GM12878 (cell line): ENCODE data around the gene USP46. TPM values are rescaled to one million over a fixed set of nuclear protein-coding genes. Genes with fewer than 3 reads are reported as not detected.

Experiments
- ATAC-seq: fragments of 200-7000 bp; cut with Tn5 transposase; 3 replicates; pipeline ENCODE4 v1.9.1; 2020; ENCODE audit warnings: mild to moderate bottlenecking, moderate library complexity
- BruUV-seq: library from RNA; stranded (reverse); fragments of 400-500 nt; replicated peaks from 2 replicates; lab custom pipeline; 2021; lab: Mats Ljungman, UMichigan
- CTCF ChIA-PET: fragments of 300-600 bp; sonication (Branson Sonifier 250); formaldehyde crosslinking; extraction: SDS; loops from one replicate; lab custom pipeline; 2021; ENCODE audit warnings: inconsistent platforms; lab: Yijun Ruan, JAX
- POLR2A ChIA-PET: fragments of 350-600 bp; formaldehyde crosslinking; extraction: SDS; loops from one replicate; lab custom pipeline; 2021; ENCODE audit warnings: inconsistent platforms; lab: Charles Lee
- RAD21 ChIA-PET: fragments of 300-600 bp; sonication (Branson Sonifier 250); formaldehyde crosslinking; loops from one replicate; lab custom pipeline; 2023; ENCODE audit warnings: antibody characterized with exemption; ENCODE audit not compliant: unreplicated experiment; lab: Charles Lee
- SMC1A ChIA-PET: fragments of 300-600 bp; sonication (Branson Sonifier 250); formaldehyde crosslinking; loops from one replicate; lab custom pipeline; 2023; ENCODE audit not compliant: unreplicated experiment, uncharacterized antibody; lab: Charles Lee
- DNase-seq: peaks from one replicate; pipeline ENCODE4 v3.0.0-alpha.2; 2011; ENCODE audit warnings: low read depth, low spot score
- FAIRE-seq: peaks from 3 replicates; lab custom pipeline; 2011; peaks lifted over from hg19 to GRCh38; lab: Jason Lieb, UNC
- H2AFZ ChIP-seq: 2 replicates; pipeline ENCODE4 v1.6.0; 2011; ENCODE audit warnings: low read depth, low read length, control low read depth; ENCODE audit not compliant: control insufficient read depth
- H3K27ac ChIP-seq: 2 replicates; pipeline ENCODE4 v1.5.1; 2011; ENCODE audit warnings: control low read depth; ENCODE audit not compliant: control insufficient read depth, insufficient read depth
- H3K27me3 ChIP-seq, 2 experiments: replicated peaks in 1 of 2; 2 replicates each; pipeline versions ENCODE4 v1.6.0 to v1.6.1; 2011; ENCODE audit warnings: low read length in 1 of 2; ENCODE audit not compliant: control insufficient read depth in 2 of 2, insufficient read depth in 2 of 2
- H3K36me3 ChIP-seq, 2 experiments: 2 replicates each; pipeline ENCODE4 v1.5.1; 2011; ENCODE audit warnings: low read length in 1 of 2; ENCODE audit not compliant: control insufficient read depth in 2 of 2, insufficient read depth in 2 of 2
- H3K4me1 ChIP-seq: 2 replicates; pipeline ENCODE4 v1.6.1; 2011; ENCODE audit warnings: mild to moderate bottlenecking, low read length, moderate library complexity, mixed read lengths; ENCODE audit not compliant: control insufficient read depth, insufficient read depth
- H3K4me2 ChIP-seq: 2 replicates; pipeline ENCODE4 v1.6.0; 2011; ENCODE audit warnings: control low read depth; ENCODE audit not compliant: control insufficient read depth, insufficient read depth
- H3K4me3 ChIP-seq: fragments of 200-600 bp; sonication (generic); 2 replicates; pipeline ENCODE4 v1.5.1; 2016
- H3K79me2 ChIP-seq: 2 replicates; pipeline ENCODE4 v1.6.0; 2011; ENCODE audit warnings: low read length; ENCODE audit not compliant: control insufficient read depth, insufficient read depth
- H3K9ac ChIP-seq: 2 replicates; pipeline ENCODE4 v1.8.0; 2011; ENCODE audit warnings: low read length, control low read depth, mixed read lengths; ENCODE audit not compliant: control insufficient read depth, insufficient read depth
- H3K9me3 ChIP-seq: replicated peaks from 3 replicates; pipeline ENCODE4 v1.5.1; 2011; ENCODE audit warnings: mild to moderate bottlenecking, low read length; ENCODE audit not compliant: control insufficient read depth, insufficient read depth
- H4K20me1 ChIP-seq: 2 replicates; pipeline ENCODE4 v1.6.0; 2011; ENCODE audit not compliant: control insufficient read depth, insufficient read depth
- DPF2 ChIP-seq: fragments of 450-650 bp; IDR thresholded peaks from 2 replicates; pipeline ENCODE4 v1.6.1; 2017; ENCODE audit warnings: mild to moderate bottlenecking
- IKZF1 ChIP-seq: fragments of 450-650 bp; conservative IDR thresholded peaks from 2 replicates; pipeline ENCODE4 v1.6.1; 2017; ENCODE audit warnings: antibody characterized with exemption, mild to moderate bottlenecking
- MTA2 ChIP-seq: fragments of 450-650 bp; IDR thresholded peaks from 2 replicates; pipeline ENCODE4 v1.6.1; 2016; ENCODE audit warnings: low read depth, mild to moderate bottlenecking, moderate library complexity
- PAX5 ChIP-seq: IDR thresholded peaks from 2 replicates; pipeline ENCODE4 v1.6.1; 2011; ENCODE audit warnings: low read depth, low read length, borderline replicate concordance
- PML ChIP-seq: IDR thresholded peaks from 2 replicates; pipeline ENCODE4 v1.6.1; 2012; ENCODE audit warnings: low read length, inconsistent platforms
- RBBP5 ChIP-seq: fragments of 200-600 bp; sonication (generic); conservative IDR thresholded peaks from 2 replicates; pipeline ENCODE4 v1.6.1; 2016
- WGBS: methylation state at CpG from one replicate; pipeline ENCODE4 v1.1.6; 2016; ENCODE audit warnings: low lambda C conversion rate; ENCODE audit not compliant: insufficient replicate concordance, insufficient coverage; ENCODE audit errors: missing lambda C conversion rate; 5-methylcytosine and 5-hydroxymethylcytosine counted together
- in situ Hi-C: fragments of 300-500 bp; cut with MboI; formaldehyde crosslinking; loops from 9 replicates; pipeline ENCODE4 v1.14.3; 2018; ENCODE audit warnings: mixed read lengths
- intact Hi-C: fragments of 100-400 bp; cut with micrococcal nuclease; formaldehyde crosslinking; loops from one replicate; pipeline ENCODE4 v1.14.2; 2022; ENCODE audit not compliant: unreplicated experiment
- polyA plus RNA-seq, 11 experiments: library from polyadenylated mRNA; depleted of rRNA in 4 of 11; unstranded in 6 of 11; stranded (reverse) in 5 of 11; fragments of >200 nt; fragmentation: Nextera tagmentation in 4 of 11; fragmentation: Illumina TruSeq in 1 of 11; extraction: Ambion mirVana in 4 of 11; extraction: Trizol in 1 of 11; gene quantifications; 1 replicate in 1 of 11; 2 replicates in 10 of 11; pipeline versions ENCODE4 v1.2.1 to v1.2.3, GENCODE V29; 2011 to 2016; ENCODE audit warnings: inconsistent platforms in 2 of 11, missing spikeins in 2 of 11, low read depth in 1 of 11
- total RNA-seq, 4 experiments: library from RNA; depleted of rRNA in 3 of 4; stranded (reverse); fragments of >200 nt in 3 of 4; fragmentation: Illumina TruSeq in 1 of 4; extraction: Trizol in 1 of 4; gene quantifications; 2 replicates each; pipeline versions ENCODE4 v1.2.1 to v1.2.3, GENCODE V29; 2013 to 2021
- TF ChIP-seq, protein P1 (sequence below): fragments of 450-650 bp; formaldehyde crosslinking; IDR thresholded peaks from 2 replicates; pipeline ENCODE4 v1.5.0; 2022; ENCODE audit warnings: mild to moderate bottlenecking, missing genetic modification characterization
- TF ChIP-seq, protein P2 (sequence below): IDR thresholded peaks from 2 replicates; pipeline ENCODE4 v1.6.1; 2012; ENCODE audit warnings: low read depth, low read length, improper control_type of control experiment
- TF ChIP-seq, protein P3 (sequence below): fragments of 450-650 bp; IDR thresholded peaks from 2 replicates; pipeline ENCODE4 v1.6.1; 2016; ENCODE audit warnings: mild to moderate bottlenecking

The USP46 gene
- total and polyA plus RNA-seq, 10 of the 15 experiments (the other 5 are each of a cell fraction or from before 2014, with no cell fraction given), result 5.3 to 20.1 (median 12.0) TPM

DNA sequence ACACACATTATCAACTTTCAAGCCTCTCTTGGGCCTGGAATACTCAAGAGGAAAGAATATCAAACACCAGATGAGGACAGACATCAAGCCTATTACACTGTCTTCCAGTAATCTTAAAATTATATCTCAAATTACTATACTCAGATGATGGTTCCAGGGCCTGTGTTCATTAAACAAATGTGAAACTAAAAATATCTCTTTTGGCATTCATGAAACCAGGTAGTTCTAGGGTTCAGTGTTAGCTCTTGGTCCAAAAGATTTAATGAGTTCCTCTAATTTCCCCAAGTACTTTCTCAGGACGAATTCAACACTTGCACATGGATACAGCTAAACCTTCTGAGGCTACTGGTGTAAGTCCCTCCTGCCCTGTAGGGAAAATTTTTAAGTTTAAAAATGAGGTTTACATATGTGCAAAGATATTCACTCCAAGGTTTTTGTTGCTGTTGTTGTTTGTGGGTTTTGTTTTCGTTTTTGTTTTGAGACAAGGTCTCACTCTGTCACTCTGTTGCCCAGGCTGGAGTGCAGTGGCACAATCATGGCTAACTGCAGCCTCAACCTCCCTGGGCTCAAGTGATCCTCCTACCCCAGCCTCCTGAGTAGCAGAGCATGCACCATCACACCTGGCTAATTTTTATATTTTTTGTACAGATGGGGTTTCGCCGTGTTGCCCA is 79.4 kb downstream of the USP46 start:
- Histone ChIP-seq H4K20me1 (no peaks in the 10 kb centered on the region), H3K9ac (no peak overlapping the region), H2AFZ (peak overlapping the region; percentile 45; the same call in 1 of the 2 replicates), H3K4me1 (no peaks in the 10 kb centered on the region), H3K27me3 (no peaks in the 10 kb centered on the region), H3K4me3 (no peak overlapping the region), H3K9me3 (no peaks in the 10 kb centered on the region; the same call in 2 of the 3 replicates), H3K79me2 (no peaks in the 10 kb centered on the region), H3K27ac (no peak overlapping the region), H3K4me2 (peak overlapping the region; percentile 13; the same call in 1 of the 2 replicates), H3K36me3 (no peaks in the 10 kb centered on the region)
- intact Hi-C loops (loop anchor here (10.0 kb wide), 1 partner anchor 205 kb away; no protein-coding TSS in a partner anchor), in situ Hi-C loops (no loop called here)
- ChIA-PET SMC1A (no interaction called here), POLR2A (no interaction called here), RAD21 (no interaction called here), CTCF (interaction anchor here (1.3 kb wide), 1 partner anchor 34 kb away, joined by 3 read pairs; no protein-coding TSS in a partner anchor)
- no peak for ATAC-seq
- TF ChIP-seq RBBP5 (no peak), PAX5 (no peak), IKZF1 (no peak), PML (no peak), DPF2 (no peak), MTA2 (no peak)
- TF ChIP-seq, protein P1, sequence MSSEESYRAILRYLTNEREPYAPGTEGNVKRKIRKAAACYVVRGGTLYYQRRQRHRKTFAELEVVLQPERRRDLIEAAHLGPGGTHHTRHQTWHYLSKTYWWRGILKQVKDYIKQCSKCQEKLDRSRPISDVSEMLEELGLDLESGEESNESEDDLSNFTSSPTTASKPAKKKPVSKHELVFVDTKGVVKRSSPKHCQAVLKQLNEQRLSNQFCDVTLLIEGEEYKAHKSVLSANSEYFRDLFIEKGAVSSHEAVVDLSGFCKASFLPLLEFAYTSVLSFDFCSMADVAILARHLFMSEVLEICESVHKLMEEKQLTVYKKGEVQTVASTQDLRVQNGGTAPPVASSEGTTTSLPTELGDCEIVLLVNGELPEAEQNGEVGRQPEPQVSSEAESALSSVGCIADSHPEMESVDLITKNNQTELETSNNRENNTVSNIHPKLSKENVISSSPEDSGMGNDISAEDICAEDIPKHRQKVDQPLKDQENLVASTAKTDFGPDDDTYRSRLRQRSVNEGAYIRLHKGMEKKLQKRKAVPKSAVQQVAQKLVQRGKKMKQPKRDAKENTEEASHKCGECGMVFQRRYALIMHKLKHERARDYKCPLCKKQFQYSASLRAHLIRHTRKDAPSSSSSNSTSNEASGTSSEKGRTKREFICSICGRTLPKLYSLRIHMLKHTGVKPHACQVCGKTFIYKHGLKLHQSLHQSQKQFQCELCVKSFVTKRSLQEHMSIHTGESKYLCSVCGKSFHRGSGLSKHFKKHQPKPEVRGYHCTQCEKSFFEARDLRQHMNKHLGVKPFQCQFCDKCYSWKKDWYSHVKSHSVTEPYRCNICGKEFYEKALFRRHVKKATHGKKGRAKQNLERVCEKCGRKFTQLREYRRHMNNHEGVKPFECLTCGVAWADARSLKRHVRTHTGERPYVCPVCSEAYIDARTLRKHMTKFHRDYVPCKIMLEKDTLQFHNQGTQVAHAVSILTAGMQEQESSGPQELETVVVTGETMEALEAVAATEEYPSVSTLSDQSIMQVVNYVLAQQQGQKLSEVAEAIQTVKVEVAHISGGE, result no peak
- TF ChIP-seq, protein P2, sequence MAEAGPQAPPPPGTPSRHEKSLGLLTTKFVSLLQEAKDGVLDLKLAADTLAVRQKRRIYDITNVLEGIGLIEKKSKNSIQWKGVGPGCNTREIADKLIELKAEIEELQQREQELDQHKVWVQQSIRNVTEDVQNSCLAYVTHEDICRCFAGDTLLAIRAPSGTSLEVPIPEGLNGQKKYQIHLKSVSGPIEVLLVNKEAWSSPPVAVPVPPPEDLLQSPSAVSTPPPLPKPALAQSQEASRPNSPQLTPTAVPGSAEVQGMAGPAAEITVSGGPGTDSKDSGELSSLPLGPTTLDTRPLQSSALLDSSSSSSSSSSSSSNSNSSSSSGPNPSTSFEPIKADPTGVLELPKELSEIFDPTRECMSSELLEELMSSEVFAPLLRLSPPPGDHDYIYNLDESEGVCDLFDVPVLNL, result no peak
- TF ChIP-seq, protein P3, sequence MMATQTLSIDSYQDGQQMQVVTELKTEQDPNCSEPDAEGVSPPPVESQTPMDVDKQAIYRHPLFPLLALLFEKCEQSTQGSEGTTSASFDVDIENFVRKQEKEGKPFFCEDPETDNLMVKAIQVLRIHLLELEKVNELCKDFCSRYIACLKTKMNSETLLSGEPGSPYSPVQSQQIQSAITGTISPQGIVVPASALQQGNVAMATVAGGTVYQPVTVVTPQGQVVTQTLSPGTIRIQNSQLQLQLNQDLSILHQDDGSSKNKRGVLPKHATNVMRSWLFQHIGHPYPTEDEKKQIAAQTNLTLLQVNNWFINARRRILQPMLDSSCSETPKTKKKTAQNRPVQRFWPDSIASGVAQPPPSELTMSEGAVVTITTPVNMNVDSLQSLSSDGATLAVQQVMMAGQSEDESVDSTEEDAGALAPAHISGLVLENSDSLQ, result no peak
- BruUV-seq, result no TSS peak
- 39% methylated on average over 4 of the region's 4 CpGs for WGBS
- DNase-seq, result no peak
- FAIRE-seq, result no peak
